ENCODE measurements around the gene ARFRP1. TPM values are rescaled to one million over a fixed set of nuclear protein-coding genes. Genes with fewer than 3 reads are reported as not detected.

Gene ARFRP1
- total and polyA plus RNA-seq, 2 of the 13 experiments (the other 11 are each of a cell fraction or from before 2014, with no cell fraction given): 32.0 to 51.1 TPM

DNA sequence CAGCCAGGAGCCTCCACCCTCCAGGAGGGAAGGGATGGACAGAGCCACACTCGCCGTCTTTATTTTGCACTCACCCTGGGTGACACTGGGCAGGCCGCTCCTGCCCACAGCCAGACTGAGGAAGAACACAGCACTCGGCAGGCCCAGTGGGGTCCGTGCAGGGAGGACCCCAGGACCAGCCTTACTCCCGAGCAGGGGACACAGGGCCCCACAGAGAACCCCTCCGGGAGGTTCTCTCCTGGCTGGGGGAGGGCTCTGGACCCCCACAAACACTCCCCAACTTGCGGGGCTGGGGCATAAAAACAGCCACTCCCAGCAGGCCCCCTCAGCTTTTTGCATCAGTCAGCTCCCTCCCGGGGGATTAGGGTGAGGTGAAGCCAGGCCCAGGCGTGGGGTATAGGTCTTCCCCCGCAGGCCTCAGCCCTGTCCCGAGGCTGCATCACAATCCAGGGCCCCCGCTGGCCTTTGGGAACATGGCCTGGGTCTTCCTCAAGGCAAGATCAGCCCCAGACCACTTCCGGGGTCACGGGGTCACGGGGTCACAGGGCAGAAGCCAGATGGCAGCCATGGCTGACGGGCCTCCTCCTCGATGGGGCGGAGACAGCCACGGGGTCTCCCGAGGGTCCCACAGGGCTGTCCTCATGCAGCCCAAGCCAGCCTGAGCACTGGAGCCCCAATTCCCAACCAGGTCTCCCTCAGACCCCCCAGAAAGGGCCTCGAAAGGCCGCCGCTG, 8.1 kb downstream of the ARFRP1 start (continued):
- TF ChIP-seq ZNF784 (CRISPR knock-in tag; IDR thresholded peaks at IDR 0.05; ENCODE audit: borderline replicate concordance): 0 out of 2 replicates have a peak, but pooled peaks have one; percentile 18
- TF ChIP-seq ZNF121 (CRISPR knock-in tag; IDR thresholded peaks at IDR 0.05): no peak
- no peak for TF ChIP-seq SNRNP70 (IDR thresholded peaks at IDR 0.05; ENCODE audit: low read depth, low read length)
- TF ChIP-seq, protein P1, sequence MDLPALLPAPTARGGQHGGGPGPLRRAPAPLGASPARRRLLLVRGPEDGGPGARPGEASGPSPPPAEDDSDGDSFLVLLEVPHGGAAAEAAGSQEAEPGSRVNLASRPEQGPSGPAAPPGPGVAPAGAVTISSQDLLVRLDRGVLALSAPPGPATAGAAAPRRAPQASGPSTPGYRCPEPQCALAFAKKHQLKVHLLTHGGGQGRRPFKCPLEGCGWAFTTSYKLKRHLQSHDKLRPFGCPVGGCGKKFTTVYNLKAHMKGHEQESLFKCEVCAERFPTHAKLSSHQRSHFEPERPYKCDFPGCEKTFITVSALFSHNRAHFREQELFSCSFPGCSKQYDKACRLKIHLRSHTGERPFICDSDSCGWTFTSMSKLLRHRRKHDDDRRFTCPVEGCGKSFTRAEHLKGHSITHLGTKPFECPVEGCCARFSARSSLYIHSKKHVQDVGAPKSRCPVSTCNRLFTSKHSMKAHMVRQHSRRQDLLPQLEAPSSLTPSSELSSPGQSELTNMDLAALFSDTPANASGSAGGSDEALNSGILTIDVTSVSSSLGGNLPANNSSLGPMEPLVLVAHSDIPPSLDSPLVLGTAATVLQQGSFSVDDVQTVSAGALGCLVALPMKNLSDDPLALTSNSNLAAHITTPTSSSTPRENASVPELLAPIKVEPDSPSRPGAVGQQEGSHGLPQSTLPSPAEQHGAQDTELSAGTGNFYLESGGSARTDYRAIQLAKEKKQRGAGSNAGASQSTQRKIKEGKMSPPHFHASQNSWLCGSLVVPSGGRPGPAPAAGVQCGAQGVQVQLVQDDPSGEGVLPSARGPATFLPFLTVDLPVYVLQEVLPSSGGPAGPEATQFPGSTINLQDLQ (CRISPR knock-in tag; IDR thresholded peaks at IDR 0.05): no peak
- peak; percentile 55; the same call in 1 of the 2 replicates for TF ChIP-seq ZNF235 (CRISPR knock-in tag; IDR thresholded peaks at IDR 0.05; ENCODE audit: borderline replicate concordance)
- peak; percentile 40; the same call in 1 of the 2 replicates for TF ChIP-seq DR1 (CRISPR knock-in tag; IDR thresholded peaks at IDR 0.05)
- TF ChIP-seq ZNF639 (CRISPR knock-in tag; conservative IDR thresholded peaks at IDR 0.05): no peak
- TF ChIP-seq NFYB (CRISPR knock-in tag; IDR thresholded peaks at IDR 0.05): no peak
- no peak for TF ChIP-seq ZNF446 (CRISPR knock-in tag; IDR thresholded peaks at IDR 0.05)
- 0 out of 2 replicates have a peak, but pooled peaks have one; percentile 31 for TF ChIP-seq ZNF501 (CRISPR knock-in tag; IDR thresholded peaks at IDR 0.05)
- no peak for TF ChIP-seq ZNF260 (CRISPR knock-in tag; IDR thresholded peaks at IDR 0.05; ENCODE audit: borderline replicate concordance, low read depth)
- no peak for TF ChIP-seq GATAD2A (CRISPR knock-in tag; IDR thresholded peaks at IDR 0.05)
- TF ChIP-seq, protein P2, sequence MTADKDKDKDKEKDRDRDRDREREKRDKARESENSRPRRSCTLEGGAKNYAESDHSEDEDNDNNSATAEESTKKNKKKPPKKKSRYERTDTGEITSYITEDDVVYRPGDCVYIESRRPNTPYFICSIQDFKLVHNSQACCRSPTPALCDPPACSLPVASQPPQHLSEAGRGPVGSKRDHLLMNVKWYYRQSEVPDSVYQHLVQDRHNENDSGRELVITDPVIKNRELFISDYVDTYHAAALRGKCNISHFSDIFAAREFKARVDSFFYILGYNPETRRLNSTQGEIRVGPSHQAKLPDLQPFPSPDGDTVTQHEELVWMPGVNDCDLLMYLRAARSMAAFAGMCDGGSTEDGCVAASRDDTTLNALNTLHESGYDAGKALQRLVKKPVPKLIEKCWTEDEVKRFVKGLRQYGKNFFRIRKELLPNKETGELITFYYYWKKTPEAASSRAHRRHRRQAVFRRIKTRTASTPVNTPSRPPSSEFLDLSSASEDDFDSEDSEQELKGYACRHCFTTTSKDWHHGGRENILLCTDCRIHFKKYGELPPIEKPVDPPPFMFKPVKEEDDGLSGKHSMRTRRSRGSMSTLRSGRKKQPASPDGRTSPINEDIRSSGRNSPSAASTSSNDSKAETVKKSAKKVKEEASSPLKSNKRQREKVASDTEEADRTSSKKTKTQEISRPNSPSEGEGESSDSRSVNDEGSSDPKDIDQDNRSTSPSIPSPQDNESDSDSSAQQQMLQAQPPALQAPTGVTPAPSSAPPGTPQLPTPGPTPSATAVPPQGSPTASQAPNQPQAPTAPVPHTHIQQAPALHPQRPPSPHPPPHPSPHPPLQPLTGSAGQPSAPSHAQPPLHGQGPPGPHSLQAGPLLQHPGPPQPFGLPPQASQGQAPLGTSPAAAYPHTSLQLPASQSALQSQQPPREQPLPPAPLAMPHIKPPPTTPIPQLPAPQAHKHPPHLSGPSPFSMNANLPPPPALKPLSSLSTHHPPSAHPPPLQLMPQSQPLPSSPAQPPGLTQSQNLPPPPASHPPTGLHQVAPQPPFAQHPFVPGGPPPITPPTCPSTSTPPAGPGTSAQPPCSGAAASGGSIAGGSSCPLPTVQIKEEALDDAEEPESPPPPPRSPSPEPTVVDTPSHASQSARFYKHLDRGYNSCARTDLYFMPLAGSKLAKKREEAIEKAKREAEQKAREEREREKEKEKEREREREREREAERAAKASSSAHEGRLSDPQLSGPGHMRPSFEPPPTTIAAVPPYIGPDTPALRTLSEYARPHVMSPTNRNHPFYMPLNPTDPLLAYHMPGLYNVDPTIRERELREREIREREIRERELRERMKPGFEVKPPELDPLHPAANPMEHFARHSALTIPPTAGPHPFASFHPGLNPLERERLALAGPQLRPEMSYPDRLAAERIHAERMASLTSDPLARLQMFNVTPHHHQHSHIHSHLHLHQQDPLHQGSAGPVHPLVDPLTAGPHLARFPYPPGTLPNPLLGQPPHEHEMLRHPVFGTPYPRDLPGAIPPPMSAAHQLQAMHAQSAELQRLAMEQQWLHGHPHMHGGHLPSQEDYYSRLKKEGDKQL (CRISPR knock-in tag; IDR thresholded peaks at IDR 0.05; ENCODE audit: low read depth): no peak
- TF ChIP-seq ZNF282 (IDR thresholded peaks at IDR 0.05; ENCODE audit: partially characterized antibody): no peak
- TF ChIP-seq SMARCC2 (IDR thresholded peaks at IDR 0.05): no peak
- peak; percentile 52 for TF ChIP-seq RBM22 (optimal IDR thresholded peaks at IDR 0.05; ENCODE audit: low read length)
- TF ChIP-seq NR2F6 (IDR thresholded peaks at IDR 0.05): peak; percentile 76; the same call in 1 of the 2 replicates
- peak; percentile 63; the same call in 1 of the 2 replicates for TF ChIP-seq NR2F6 (CRISPR knock-in tag; IDR thresholded peaks at IDR 0.05)
- TF ChIP-seq HMG20B (CRISPR knock-in tag; conservative IDR thresholded peaks at IDR 0.05): no peak
- peak; percentile 14 for TF ChIP-seq XRCC5 (optimal IDR thresholded peaks at IDR 0.05; ENCODE audit: low read length)
- TF ChIP-seq TRIM24 (CRISPR knock-in tag; IDR thresholded peaks at IDR 0.05): no peak
